K562 (cell line): ENCODE measurements around the gene CCDC33.

Source experiments
- CTCF ChIP-seq, 3 experiments: IDR thresholded peaks in 2 of 3; conservative IDR thresholded peaks in 1 of 3; 2 replicates each; pipeline ENCODE4 v1.5.1; 2011 to 2012; ENCODE audit warnings: low read length in 3 of 3, mild to moderate bottlenecking in 3 of 3, control low read depth in 2 of 3, improper control_type of control experiment in 1 of 3, inconsistent platforms in 1 of 3, low read depth in 1 of 3, mixed read lengths in 1 of 3, moderate library complexity in 1 of 3; ENCODE audit not compliant: insufficient read depth in 2 of 3
- HOMEZ ChIP-seq: fragments of 250-450 bp; sonication (Bioruptor Pico); IDR thresholded peaks from 2 replicates; pipeline ENCODE4 v1.4.0; 2020; ENCODE audit warnings: mild to moderate bottlenecking, moderate library complexity
- POLR2A ChIP-seq: fragments of 450-650 bp; conservative IDR thresholded peaks from 2 replicates; pipeline ENCODE4 v1.6.1; 2016
- TAF1 ChIP-seq: IDR thresholded peaks from 2 replicates; pipeline ENCODE4 v1.6.1; 2011; ENCODE audit warnings: mild to moderate bottlenecking, low read length, moderate library complexity; ENCODE audit not compliant: insufficient read depth, control insufficient read depth, severe bottlenecking; ENCODE audit errors: extremely low read depth

GRCh38 chr15:74257623-74258022 is 21.5 kb downstream of the CCDC33 start:
- TF ChIP-seq CTCF (IDR thresholded peaks at IDR 0.05 in 2 of 3, conservative IDR thresholded peaks at IDR 0.05 in 1 of 3; ENCODE audit: insufficient read depth in 2 of 3, low read depth in 1 of 3, low read length in 3 of 3) (no peak), POLR2A (no peak), TAF1 (no peak), HOMEZ (CRISPR knock-in tag) (no peak)
